ENCODE measurements around the gene SOCS1. TPM values are rescaled to one million over a fixed set of nuclear protein-coding genes. Genes with fewer than 3 reads are reported as not detected.

Gene SOCS1
- polyA plus RNA-seq, 1 of the 3 experiments (the other 2 are of a cell fraction), result 8.6 TPM

GRCh38 chr16:11236461-11237254 is 19.3 kb downstream of the SOCS1 start:
- Histone ChIP-seq H3K4me2 (no peak overlapping the region), H3F3A (replicated peaks; ENCODE audit: insufficient read depth) (no peaks in the 10 kb centered on the region), H3K9me3 (no peaks in the 10 kb centered on the region), H3K9ac (no peak overlapping the region), H4K20me1 (ENCODE audit: insufficient read depth) (no peaks in the 10 kb centered on the region), H3K27me3 (ENCODE audit: insufficient read depth) (no peaks in the 10 kb centered on the region), H3K4me1 (ENCODE audit: control insufficient read depth in 1 of 2, insufficient read depth in 2 of 2, low read depth in 1 of 2, low read length in 1 of 2) (no peaks in the 10 kb centered on the region; a peak in 1 of 4 replicates), H3K4me3 (ENCODE audit: low read depth in 2 of 2, low read length in 1 of 2) (no peak overlapping the region), H3K27ac (ENCODE audit: low read depth in 2 of 2, low read length in 1 of 2) (no peak overlapping the region), H2AFZ (ENCODE audit: low read depth) (no peak overlapping the region), H3K9me2 (no peaks in the 10 kb centered on the region), H3K79me2 (ENCODE audit: insufficient read depth) (no peaks in the 10 kb centered on the region), H3K36me3 (replicated peaks in 1 of 2; ENCODE audit: control insufficient read depth in 1 of 2, insufficient read depth in 2 of 2, low read length in 1 of 2) (no peaks in the 10 kb centered on the region)
- WGBS (ENCODE audit: low lambda C conversion rate), result 89% methylated on average over 7 of the region's 10 CpGs
- ChIA-PET CTCF (interaction anchor here (0.6 to 1.5 kb wide), 2 partner anchors 19 to 264 kb away, joined by 3 to 6 read pairs; partner anchors contain the start of gene SOCS1), POLR2A (no interaction called here)
- DNase-seq, result no peak
- TF ChIP-seq RAD21 (IDR thresholded peaks at IDR 0.05; ENCODE audit: low read length) (no peak), JUND (IDR thresholded peaks at IDR 0.05) (no peak), EZH2phosphoT487 (IDR thresholded peaks at IDR 0.05; ENCODE audit: borderline replicate concordance, low read depth) (no peak), USF1 (IDR thresholded peaks at IDR 0.05; ENCODE audit: borderline replicate concordance, low read depth) (no peak), SMC3 (IDR thresholded peaks at IDR 0.05; ENCODE audit: low read depth, low read length) (no peak), USF2 (IDR thresholded peaks at IDR 0.05; ENCODE audit: borderline replicate concordance, low read depth, low read length) (no peak), RCOR1 (IDR thresholded peaks at IDR 0.05; ENCODE audit: low read length) (no peak), MAX (IDR thresholded peaks at IDR 0.05; ENCODE audit: low read depth) (no peak), YY1 (IDR thresholded peaks at IDR 0.05; ENCODE audit: low read depth) (no peak), GABPA (IDR thresholded peaks at IDR 0.05; ENCODE audit: low read depth) (no peak), CTCF (IDR thresholded peaks at IDR 0.05) (no peak), CHD2 (IDR thresholded peaks at IDR 0.05; ENCODE audit: low read length, partially characterized antibody) (no peak), MEF2A (IDR thresholded peaks at IDR 0.05; ENCODE audit: borderline replicate concordance, low read depth) (no peak), FOSL2 (IDR thresholded peaks at IDR 0.05; ENCODE audit: borderline replicate concordance, low read depth) (no peak)
